ENCODE results near the gene CCIN. TPM values are rescaled to one million over a fixed set of nuclear protein-coding genes. Genes with fewer than 3 reads are reported as not detected.

CCIN gene
- total RNA-seq, 1 donor from 2014 or later: not detected

GRCh38 chr9:36163049-36163785 is 6.0 kb upstream of the CCIN start:
- peaks cover 4 to 37% of the 10 kb centered on the region in 2 donors for H3K4me1 ChIP-seq
- no peak for TF ChIP-seq CTCF (IDR thresholded peaks at IDR 0.05)
- no peak overlapping the region for H3K4me3 ChIP-seq
- H3K9me3 ChIP-seq: no peaks in the 10 kb centered on the region
- no peaks in the 10 kb centered on the region for H3K36me3 ChIP-seq
- H3K27me3 ChIP-seq: no peaks in the 10 kb centered on the region
- peak; percentile 53 to 86 for DNase-seq (ENCODE audit: low spot score in 2 of 2)
- H3K27ac ChIP-seq: peak overlapping the region; percentile 75 to 80
- intact Hi-C loops (cut with DNase I): loop anchor here (10.0 kb wide), 1 partner anchor 258 kb away; the partner anchor contains the start of genes HRCT1 and SPAAR

- Histone ChIP-seq H3K9me3 (no peaks in the 10 kb centered on the region), H3K27me3 (no peaks in the 10 kb centered on the region), H3K4me3 (no peak overlapping the region), H3K36me3 (no peaks in the 10 kb centered on the region), H3K27ac (peak overlapping the region; percentile 75 to 80), H3K4me1 (peaks cover 4 to 35% of the 10 kb centered on the region in 2 donors)
- TF ChIP-seq CTCF (IDR thresholded peaks at IDR 0.05): no peak
- DNase-seq (ENCODE audit: low spot score in 2 of 2): no peak
- intact Hi-C loops (cut with DNase I): loop anchor here (10.0 kb wide), 1 partner anchor 259 kb away; the partner anchor contains the start of genes HRCT1 and SPAAR
Observed at GRCh38 chr9:36163786-36164170, 5.4 kb upstream of the CCIN start.

- no peak overlapping the region for H3K4me3 ChIP-seq
- no peak for TF ChIP-seq CTCF (IDR thresholded peaks at IDR 0.05)
- no peaks in the 10 kb centered on the region for H3K27me3 ChIP-seq
- no peaks in the 10 kb centered on the region for H3K36me3 ChIP-seq
- H3K9me3 ChIP-seq: no peaks in the 10 kb centered on the region
- intact Hi-C loops (cut with DNase I): loop anchor here (10.0 kb wide), 1 partner anchor 260 kb away; the partner anchor contains the start of genes HRCT1 and SPAAR
- peaks cover 4 to 31% of the 10 kb centered on the region in 2 donors for H3K4me1 ChIP-seq
- no peak for DNase-seq (ENCODE audit: low spot score in 2 of 2)
- peak overlapping the region; percentile 75 to 80 for H3K27ac ChIP-seq
Observed at GRCh38 chr9:36164372-36164771, 4.8 kb upstream of the CCIN start.

- no peak overlapping the region for H3K4me3 ChIP-seq
- H3K36me3 ChIP-seq: no peaks in the 10 kb centered on the region
- H3K27ac ChIP-seq: peak overlapping the region; percentile 75 to 80
- TF ChIP-seq CTCF (IDR thresholded peaks at IDR 0.05): no peak
- no peak for DNase-seq (ENCODE audit: low spot score in 2 of 2)
- peaks cover 4 to 30% of the 10 kb centered on the region in 2 donors for H3K4me1 ChIP-seq
- intact Hi-C loops (cut with DNase I): loop anchor here (1.0 to 10.0 kb wide), 3 partner anchors 17 to 260 kb away; partner anchors contain the start of genes HRCT1, OR2S2 and SPAAR
- H3K9me3 ChIP-seq: no peaks in the 10 kb centered on the region
- H3K27me3 ChIP-seq: no peaks in the 10 kb centered on the region
Observed at GRCh38 chr9:36164989-36165388, 4.2 kb upstream of the CCIN start.

GRCh38 chr9:36165826-36166167 is 3.4 kb upstream of the CCIN start:
- H3K27ac ChIP-seq: peak overlapping the region; percentile 75 to 80
- intact Hi-C loops (cut with DNase I): loop anchor here (1.0 to 10.0 kb wide), 7 partner anchors 17 to 261 kb away; partner anchors contain the start of genes CLTA, GLIPR2, HRCT1 and OR2S2
- peaks cover 4 to 30% of the 10 kb centered on the region in 2 donors for H3K4me1 ChIP-seq
- no peak for DNase-seq (ENCODE audit: low spot score in 2 of 2)
- no peaks in the 10 kb centered on the region for H3K36me3 ChIP-seq
- peak overlapping the region; percentile 65 to 67 for H3K4me3 ChIP-seq
- TF ChIP-seq CTCF (IDR thresholded peaks at IDR 0.05): no peak
- no peaks in the 10 kb centered on the region for H3K9me3 ChIP-seq
- H3K27me3 ChIP-seq: no peaks in the 10 kb centered on the region

All from ascending aorta (tissue), 2 donors.